Thymus (tissue), 11 donors: ENCODE data around the gene TRIM63. TPM values are rescaled to one million over a fixed set of nuclear protein-coding genes. Genes with fewer than 3 reads are reported as not detected.

Source experiments
- DNase-seq, 9 donors: peaks; one replicate each; pipeline ENCODE4 v3.0.0-alpha.2; 2013; ENCODE audit warnings: low spot score in 9 of 9, low read depth in 6 of 9, missing footprints in 1 of 9
- H3K27ac ChIP-seq, 2 donors: one replicate each; pipeline ENCODE4 v1.5.1; 2013; ENCODE audit warnings: control low read depth in 1 of 2, low read depth in 1 of 2, low read length in 1 of 2, mild to moderate bottlenecking in 1 of 2, moderate library complexity in 1 of 2
- H3K27me3 ChIP-seq, 2 donors: one replicate each; pipeline ENCODE4 v1.5.1; 2013; ENCODE audit warnings: low read length in 1 of 2; ENCODE audit not compliant: control insufficient read depth in 2 of 2, insufficient read depth in 1 of 2
- H3K36me3 ChIP-seq, 2 donors: one replicate each; pipeline ENCODE4 v1.5.1; 2013; ENCODE audit warnings: low read length in 1 of 2, mild to moderate bottlenecking in 1 of 2, moderate library complexity in 1 of 2; ENCODE audit not compliant: control insufficient read depth in 2 of 2, insufficient read depth in 2 of 2
- H3K4me1 ChIP-seq, 2 donors: one replicate each; pipeline ENCODE4 v1.5.1; 2013; ENCODE audit warnings: low read length in 2 of 2; ENCODE audit not compliant: control insufficient read depth in 2 of 2, insufficient read depth in 2 of 2
- H3K4me3 ChIP-seq, 2 donors: one replicate each; pipeline ENCODE4 v1.5.1; 2013; ENCODE audit warnings: low read length in 2 of 2, control low read depth in 1 of 2, mild to moderate bottlenecking in 1 of 2
- H3K9me3 ChIP-seq, 2 donors: one replicate each; pipeline ENCODE4 v1.5.1; 2013; ENCODE audit warnings: low read length in 1 of 2, mild to moderate bottlenecking in 1 of 2; ENCODE audit not compliant: control insufficient read depth in 2 of 2, insufficient read depth in 1 of 2
- whole genome bisulfite sequencing: extraction: QIAGEN DNeasy Blood & Tissue Kit; methylation state at CpG from one replicate; pipeline ENCODE4 v1.1.7; 2013; 5-methylcytosine and 5-hydroxymethylcytosine counted together
- polyA plus RNA-seq: library from polyadenylated mRNA; stranded (reverse); fragments of 200-250 nt; gene quantifications from one replicate; pipeline ENCODE4 v1.2.3, GENCODE V29; 2013
- total RNA-seq: library from RNA; stranded (reverse); fragments of 120-200 nt; gene quantifications from one replicate; pipeline ENCODE4 v1.2.4, GENCODE V29; 2013
- donor health status: healthy.

TRIM63 gene
- total and polyA plus RNA-seq, 2 donors = 0.09 to 1.0 TPM

GRCh38 chr1:26079960-26080814 is 12.8 kb upstream of the TRIM63 start:
- Histone ChIP-seq H3K9me3 (no peaks in the 10 kb centered on the region), H3K4me3 (no peak overlapping the region), H3K4me1 (no peaks in the 10 kb centered on the region), H3K36me3 (no peaks in the 10 kb centered on the region), H3K27ac (no peak overlapping the region), H3K27me3 (peaks cover 0 to 21% of the 10 kb centered on the region in 2 donors)
- DNase-seq = no peak
- 92% methylated on average over 9 of the region's 9 CpGs for WGBS

- H3K27me3 ChIP-seq = peaks cover 0 to 19% of the 10 kb centered on the region in 2 donors
- no peak overlapping the region for H3K27ac ChIP-seq
- no peaks in the 10 kb centered on the region for H3K9me3 ChIP-seq
- H3K4me1 ChIP-seq = no peaks in the 10 kb centered on the region
- no peak for DNase-seq
- WGBS = 94% methylated on average over 7 of the region's 7 CpGs
- H3K36me3 ChIP-seq = no peaks in the 10 kb centered on the region
- no peak overlapping the region for H3K4me3 ChIP-seq
Measured at GRCh38 chr1:26079178-26079563, 11.7 kb upstream of the TRIM63 start.

GRCh38 chr1:26078286-26079177 is 11.1 kb upstream of the TRIM63 start:
- no peaks in the 10 kb centered on the region for H3K36me3 ChIP-seq
- H3K9me3 ChIP-seq = no peaks in the 10 kb centered on the region
- H3K27ac ChIP-seq = no peak overlapping the region
- 93% methylated on average over 8 of the region's 8 CpGs for WGBS
- no peak for DNase-seq
- H3K4me1 ChIP-seq = no peaks in the 10 kb centered on the region
- no peak overlapping the region for H3K4me3 ChIP-seq
- H3K27me3 ChIP-seq = peaks cover 0 to 19% of the 10 kb centered on the region in 2 donors

GRCh38 chr1:26077524-26077923 is 10.1 kb upstream of the TRIM63 start:
- DNase-seq = no peak
- no peaks in the 10 kb centered on the region for H3K4me1 ChIP-seq
- peaks cover 0 to 23% of the 10 kb centered on the region in 2 donors for H3K27me3 ChIP-seq
- no peaks in the 10 kb centered on the region for H3K36me3 ChIP-seq
- no peak overlapping the region for H3K27ac ChIP-seq
- no peak overlapping the region for H3K4me3 ChIP-seq
- WGBS = 98% methylated on average over 1 of the region's 1 CpG
- no peaks in the 10 kb centered on the region for H3K9me3 ChIP-seq

GRCh38 chr1:26075421-26076144 is 8.2 kb upstream of the TRIM63 start:
- no peak overlapping the region for H3K4me3 ChIP-seq
- H3K36me3 ChIP-seq = no peaks in the 10 kb centered on the region
- no peak overlapping the region for H3K27ac ChIP-seq
- WGBS = 56% methylated on average over 3 of the region's 3 CpGs
- DNase-seq = no peak
- no peaks in the 10 kb centered on the region for H3K4me1 ChIP-seq
- H3K27me3 ChIP-seq = peaks cover 0 to 28% of the 10 kb centered on the region in 2 donors
- no peaks in the 10 kb centered on the region for H3K9me3 ChIP-seq

DNA sequence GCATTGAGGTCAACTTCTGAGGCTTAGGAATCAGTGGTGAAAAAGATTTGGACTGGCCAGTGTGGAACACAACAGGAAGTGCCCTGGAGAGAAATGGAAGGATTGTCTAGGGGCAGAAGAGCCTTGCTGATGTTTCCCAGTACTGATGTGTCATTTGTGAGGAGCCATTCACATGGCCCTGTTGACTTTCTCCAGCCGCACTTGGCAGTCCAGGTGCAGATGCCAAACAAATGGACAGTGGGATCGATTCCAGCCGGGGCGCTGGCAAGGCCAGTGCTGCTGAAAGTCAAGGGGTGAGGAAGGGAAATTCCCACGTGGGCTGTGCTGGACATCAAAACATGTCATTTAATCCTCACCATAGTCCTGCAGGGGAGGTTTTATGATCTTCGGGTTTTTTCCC is 4.9 kb upstream of the TRIM63 start:
- Histone ChIP-seq H3K27ac (no peak overlapping the region), H3K36me3 (no peaks in the 10 kb centered on the region), H3K4me1 (no peaks in the 10 kb centered on the region), H3K27me3 (peaks cover 0 to 29% of the 10 kb centered on the region in 2 donors), H3K9me3 (no peaks in the 10 kb centered on the region), H3K4me3 (no peak overlapping the region)
- no peak for DNase-seq
- WGBS = 81% methylated on average over 6 of the region's 6 CpGs

- peaks cover 0 to 39% of the 10 kb centered on the region in 2 donors for H3K27me3 ChIP-seq
- no peaks in the 10 kb centered on the region for H3K9me3 ChIP-seq
Measured at GRCh38 chr1:26070963-26071342, 3.5 kb upstream of the TRIM63 start.

DNA sequence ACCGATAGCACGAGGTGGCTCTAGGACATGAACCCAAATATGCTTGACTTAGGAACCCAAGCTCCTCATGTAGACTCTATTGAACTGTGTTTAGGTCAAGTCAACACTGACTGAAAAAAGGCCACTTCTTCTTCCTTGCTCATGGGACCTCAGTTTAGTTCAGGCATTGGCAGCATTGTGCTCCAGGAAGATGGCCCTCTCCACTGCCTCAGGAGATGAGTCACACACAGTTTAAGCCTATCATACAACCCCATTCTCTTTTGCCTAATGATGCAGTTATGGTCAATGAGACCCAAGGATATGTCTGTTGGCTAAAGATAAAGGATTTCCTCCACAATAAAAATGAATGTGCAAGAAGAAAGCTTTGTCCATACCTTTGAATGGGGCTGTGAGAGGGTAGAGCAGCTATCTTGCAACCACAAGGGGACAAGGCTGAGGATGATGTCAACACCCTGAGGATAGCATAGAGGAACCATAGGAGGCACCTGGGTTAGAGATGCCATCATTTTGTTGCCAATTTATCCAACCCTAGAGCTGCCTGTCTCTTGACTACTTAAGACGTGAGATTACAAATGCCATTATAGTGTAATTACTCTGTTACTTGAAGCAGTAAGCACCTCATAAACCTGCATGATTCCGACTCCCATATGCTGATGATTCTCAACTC is 3.0 kb upstream of the TRIM63 start:
- H3K4me1 ChIP-seq = no peaks in the 10 kb centered on the region
- H3K27ac ChIP-seq = no peak overlapping the region
- H3K27me3 ChIP-seq = peaks cover 0 to 39% of the 10 kb centered on the region in 2 donors
- no peaks in the 10 kb centered on the region for H3K9me3 ChIP-seq
- H3K36me3 ChIP-seq = no peaks in the 10 kb centered on the region
- WGBS = 95% methylated on average over 4 of the region's 4 CpGs
- no peak for DNase-seq
- H3K4me3 ChIP-seq = no peak overlapping the region

More at GRCh38 chr1:26070963-26071342, 3.5 kb upstream of the TRIM63 start:
- H3K4me1 ChIP-seq = no peaks in the 10 kb centered on the region
- H3K36me3 ChIP-seq = no peaks in the 10 kb centered on the region
- no peak overlapping the region for H3K27ac ChIP-seq
- 97% methylated on average over 6 of the region's 6 CpGs for WGBS
- DNase-seq = no peak
- H3K4me3 ChIP-seq = no peak overlapping the region
